KMS-11 (cell line): ENCODE data around the gene PLEKHA5.
"Not testable (repeated sequence)": the region's sequence is repeated elsewhere in the genome, so short reads cannot be mapped to it uniquely, and the experiment has no call there.

Source experiments
- H2AFZ ChIP-seq: fragments of 200-600 bp; sonication (generic); 2 replicates; pipeline ENCODE4 v1.6.1; 2016; ENCODE audit warnings: antibody characterized with exemption, mixed run types, low read depth
- H3K27ac ChIP-seq: fragments of 200-600 bp; sonication (generic); 2 replicates; pipeline ENCODE4 v1.6.1; 2016; ENCODE audit warnings: mild to moderate bottlenecking, mixed run types
- H3K27me3 ChIP-seq: fragments of 200-600 bp; sonication (generic); 2 replicates; pipeline ENCODE4 v1.6.1; 2017; ENCODE audit warnings: mild to moderate bottlenecking, low read depth, mixed run types, moderate library complexity; ENCODE audit not compliant: insufficient read depth
- H3K36me3 ChIP-seq: fragments of 200-600 bp; sonication (generic); 2 replicates; pipeline ENCODE4 v1.6.1; 2017; ENCODE audit warnings: mild to moderate bottlenecking, mixed run types; ENCODE audit not compliant: insufficient read depth
- H3K4me1 ChIP-seq: fragments of 200-600 bp; sonication (generic); 2 replicates; pipeline ENCODE4 v1.6.1; 2016; ENCODE audit warnings: mild to moderate bottlenecking, low read depth, mixed run types; ENCODE audit not compliant: poor library complexity, severe bottlenecking
- H3K4me2 ChIP-seq: fragments of 200-600 bp; sonication (generic); 2 replicates; pipeline ENCODE4 v1.7.0; 2016; ENCODE audit warnings: mild to moderate bottlenecking, mixed run types
- H3K4me3 ChIP-seq: fragments of 200-600 bp; sonication (generic); IDR thresholded peaks from 2 replicates; pipeline ENCODE4 v1.6.1; 2017; ENCODE audit warnings: low read depth, low read length, mixed read lengths; ENCODE audit not compliant: insufficient read depth
- H3K79me2 ChIP-seq: fragments of 200-600 bp; sonication (generic); 2 replicates; pipeline ENCODE4 v1.6.1; 2016; ENCODE audit warnings: low read depth, mixed run types; ENCODE audit not compliant: insufficient read depth
- H3K9ac ChIP-seq: fragments of 200-600 bp; sonication (generic); 2 replicates; pipeline ENCODE4 v1.6.1; 2016; ENCODE audit warnings: mild to moderate bottlenecking, mixed run types
- H4K20me1 ChIP-seq: fragments of 200-600 bp; sonication (generic); 2 replicates; pipeline ENCODE4 v1.6.1; 2016; ENCODE audit warnings: mild to moderate bottlenecking, mixed run types; ENCODE audit not compliant: insufficient read depth
- TF ChIP-seq, protein P1 (sequence below): fragments of 200-600 bp; sonication (generic); conservative IDR thresholded peaks from 2 replicates; pipeline ENCODE4 v1.6.1; 2017; ENCODE audit warnings: low read depth, mild to moderate bottlenecking, antibody characterized with exemption, low read length, moderate library complexity, mixed read lengths

PLEKHA5 gene

DNA sequence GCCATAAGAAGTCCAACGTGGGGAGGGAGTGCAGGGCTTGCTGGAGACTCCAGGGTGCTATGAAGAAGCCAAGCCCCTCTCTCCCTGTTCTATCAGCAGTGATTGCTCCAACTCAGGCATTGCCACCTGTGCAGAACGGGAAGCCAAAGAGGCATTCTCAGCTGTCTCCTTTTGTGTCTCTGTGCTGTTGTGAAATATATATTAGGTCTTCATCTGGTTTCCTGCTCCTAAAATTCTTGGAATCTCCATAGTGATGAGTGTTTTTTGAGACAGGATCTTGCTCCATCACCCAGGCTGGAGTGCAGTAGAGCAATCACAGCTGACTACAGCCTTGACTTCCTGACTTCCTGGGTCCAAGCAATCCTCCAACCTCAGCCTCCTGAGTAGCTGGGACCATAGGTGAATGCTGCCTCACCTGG is 258.6 kb downstream of the PLEKHA5 start:
- Histone ChIP-seq H3K79me2 (no peaks in the 10 kb centered on the region), H2AFZ (no peak overlapping the region), H4K20me1 (no peaks in the 10 kb centered on the region), H3K36me3 (no peaks in the 10 kb centered on the region), H3K27ac (no peak overlapping the region), H3K27me3 (no peaks in the 10 kb centered on the region), H3K9ac (no peak overlapping the region), H3K4me2 (no peak overlapping the region), H3K4me3 (no peak overlapping the region), H3K4me1 (no peaks in the 10 kb centered on the region)
- TF ChIP-seq, protein P1, sequence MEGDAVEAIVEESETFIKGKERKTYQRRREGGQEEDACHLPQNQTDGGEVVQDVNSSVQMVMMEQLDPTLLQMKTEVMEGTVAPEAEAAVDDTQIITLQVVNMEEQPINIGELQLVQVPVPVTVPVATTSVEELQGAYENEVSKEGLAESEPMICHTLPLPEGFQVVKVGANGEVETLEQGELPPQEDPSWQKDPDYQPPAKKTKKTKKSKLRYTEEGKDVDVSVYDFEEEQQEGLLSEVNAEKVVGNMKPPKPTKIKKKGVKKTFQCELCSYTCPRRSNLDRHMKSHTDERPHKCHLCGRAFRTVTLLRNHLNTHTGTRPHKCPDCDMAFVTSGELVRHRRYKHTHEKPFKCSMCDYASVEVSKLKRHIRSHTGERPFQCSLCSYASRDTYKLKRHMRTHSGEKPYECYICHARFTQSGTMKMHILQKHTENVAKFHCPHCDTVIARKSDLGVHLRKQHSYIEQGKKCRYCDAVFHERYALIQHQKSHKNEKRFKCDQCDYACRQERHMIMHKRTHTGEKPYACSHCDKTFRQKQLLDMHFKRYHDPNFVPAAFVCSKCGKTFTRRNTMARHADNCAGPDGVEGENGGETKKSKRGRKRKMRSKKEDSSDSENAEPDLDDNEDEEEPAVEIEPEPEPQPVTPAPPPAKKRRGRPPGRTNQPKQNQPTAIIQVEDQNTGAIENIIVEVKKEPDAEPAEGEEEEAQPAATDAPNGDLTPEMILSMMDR = no peak

DNA sequence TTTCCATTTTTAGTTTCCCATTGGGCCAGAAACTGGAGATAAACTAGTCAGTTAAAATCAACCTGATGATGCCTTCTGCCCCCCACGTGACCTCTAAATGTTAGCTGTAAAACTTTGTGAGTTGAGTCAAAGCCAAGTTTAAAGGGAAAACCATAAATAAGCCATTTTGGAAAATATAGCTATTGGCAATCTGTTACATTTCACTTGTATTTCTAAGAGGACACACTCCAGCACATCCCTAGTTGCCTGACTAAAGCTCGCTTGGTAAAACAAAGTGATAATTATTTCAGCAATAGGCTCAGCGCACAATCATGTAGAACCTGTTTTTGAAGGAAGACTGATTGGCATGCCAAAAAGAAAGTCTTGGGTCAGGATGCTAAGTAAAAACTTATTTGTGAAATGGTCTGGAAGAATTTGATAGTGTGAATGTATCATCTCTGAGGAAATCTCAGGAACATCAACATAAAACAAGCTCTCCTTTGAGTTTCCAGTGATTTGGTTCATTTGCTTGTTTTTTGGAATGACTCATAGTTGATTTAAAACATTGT is 260.6 kb downstream of the PLEKHA5 start:
- TF ChIP-seq, protein P1 = no peak
- Histone ChIP-seq H3K4me2 (no peak overlapping the region), H3K4me1 (no peaks in the 10 kb centered on the region), H3K27me3 (no peaks in the 10 kb centered on the region), H4K20me1 (no peaks in the 10 kb centered on the region), H2AFZ (no peak overlapping the region), H3K36me3 (no peaks in the 10 kb centered on the region), H3K4me3 (no peak overlapping the region), H3K79me2 (no peaks in the 10 kb centered on the region), H3K9ac (no peak overlapping the region), H3K27ac (no peak overlapping the region)

DNA sequence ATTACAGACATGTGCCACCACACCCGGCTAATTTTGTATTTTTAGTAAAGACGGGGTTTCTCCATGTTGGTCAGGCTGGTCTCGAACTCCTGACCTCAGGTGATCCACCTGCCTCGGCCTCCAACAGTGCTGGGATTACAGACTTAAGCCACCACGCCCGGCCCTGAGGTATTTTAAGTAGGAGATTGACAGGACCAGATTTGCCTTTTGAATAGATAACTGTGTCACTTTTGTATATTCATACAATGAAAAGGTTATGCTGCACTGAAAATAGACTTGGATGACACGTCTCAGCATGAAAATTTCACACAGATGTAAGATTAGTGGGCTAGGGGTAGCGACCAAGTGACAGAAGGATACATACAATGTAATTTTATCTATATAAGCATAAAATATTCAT is 263.1 kb downstream of the PLEKHA5 start:
- H3K4me1 ChIP-seq = not testable (repeated sequence)

DNA sequence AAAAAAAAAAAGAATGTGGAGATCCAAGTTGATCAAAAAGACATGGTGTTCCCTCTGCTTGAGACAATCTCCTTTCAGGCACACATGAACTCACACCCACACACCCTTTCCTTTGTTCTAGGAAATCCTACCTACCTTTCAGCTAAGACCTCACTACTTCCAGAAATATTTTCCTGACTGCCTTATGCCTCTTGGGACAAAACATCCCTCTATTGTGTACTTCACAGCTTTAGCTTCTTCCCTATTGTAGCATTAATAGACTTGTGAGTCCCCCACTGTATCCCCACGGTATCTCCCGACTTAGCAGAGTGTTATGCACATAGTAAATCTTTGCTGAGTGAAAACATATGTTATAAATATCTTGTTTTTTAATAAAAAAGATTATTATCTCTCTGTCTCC is 264.9 kb downstream of the PLEKHA5 start:
- no peak overlapping the region for H3K9ac ChIP-seq
- no peaks in the 10 kb centered on the region for H3K36me3 ChIP-seq
- no peaks in the 10 kb centered on the region for H3K79me2 ChIP-seq
- no peaks in the 10 kb centered on the region for H4K20me1 ChIP-seq
- no peak overlapping the region for H3K4me2 ChIP-seq
- H3K4me1 ChIP-seq = no peaks in the 10 kb centered on the region
- no peak overlapping the region for H3K4me3 ChIP-seq
- TF ChIP-seq, protein P1 = no peak
- H2AFZ ChIP-seq = no peak overlapping the region
- H3K27ac ChIP-seq = no peak overlapping the region
- no peaks in the 10 kb centered on the region for H3K27me3 ChIP-seq

More for the DNA sequence above, 263.1 kb downstream of the PLEKHA5 start:
- H3K36me3 ChIP-seq, H3K27me3 ChIP-seq, H3K27ac ChIP-seq, H3K4me3 ChIP-seq, H2AFZ ChIP-seq, H3K4me2 ChIP-seq, H4K20me1 ChIP-seq, H3K79me2 ChIP-seq, H3K9ac ChIP-seq: not testable (repeated sequence)

DNA sequence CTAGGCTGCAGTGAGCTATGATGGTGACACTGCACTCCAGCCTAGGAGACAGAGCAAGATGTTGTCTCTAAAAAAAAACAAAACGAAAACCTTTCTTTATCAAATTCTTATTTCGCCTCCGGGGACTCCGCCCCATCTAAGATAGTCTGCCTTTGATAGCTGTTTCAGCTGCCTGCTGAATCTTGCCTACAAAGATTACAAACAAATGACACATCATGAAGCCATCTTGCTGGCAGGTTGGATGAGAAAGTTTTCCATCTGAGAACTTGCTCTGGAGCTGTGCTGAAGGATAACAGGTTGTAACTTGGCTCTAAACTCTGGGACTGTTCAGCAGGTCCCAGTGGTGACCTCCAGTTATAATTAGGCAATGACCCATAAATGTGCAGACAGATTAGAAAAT is 268.0 kb downstream of the PLEKHA5 start:
- Histone ChIP-seq H3K4me3 (no peak overlapping the region), H3K36me3 (no peaks in the 10 kb centered on the region), H3K27me3 (no peaks in the 10 kb centered on the region), H3K27ac (no peak overlapping the region), H4K20me1 (no peaks in the 10 kb centered on the region), H3K4me2 (no peak overlapping the region), H3K9ac (no peak overlapping the region), H3K79me2 (no peaks in the 10 kb centered on the region), H2AFZ (no peak overlapping the region), H3K4me1 (no peaks in the 10 kb centered on the region)
- TF ChIP-seq, protein P1 = no peak
